SK-N-SH (cell line): ENCODE results near the gene SOX13. TPM values are rescaled to one million over a fixed set of nuclear protein-coding genes. Genes with fewer than 3 reads are reported as not detected.

Experiments used
- CTCF ChIA-PET: fragments of 300-600, 350-600 bp; formaldehyde crosslinking; extraction: SDS; loops from one replicate; lab custom pipeline; 2021; lab: Yijun Ruan, JAX
- POLR2A ChIA-PET: fragments of 350-600 bp; sonication (Branson Sonifier 250); formaldehyde crosslinking; extraction: SDS; loops from one replicate; lab custom pipeline; 2020; ENCODE audit warnings: antibody characterized with exemption, inconsistent platforms; lab: Yijun Ruan, JAX
- DNase-seq: peaks from one replicate; pipeline ENCODE4 v3.0.0; 2012
- H2AFZ ChIP-seq: fragments of 200-600 bp; sonication (generic); 2 replicates; pipeline ENCODE4 v1.8.1; 2016; ENCODE audit warnings: antibody characterized with exemption, mild to moderate bottlenecking, low read depth
- H3F3A ChIP-seq: fragments of 200-600 bp; sonication (generic); replicated peaks from 2 replicates; pipeline ENCODE3; 2016; ENCODE audit warnings: antibody characterized with exemption, mild to moderate bottlenecking; ENCODE audit not compliant: insufficient read depth
- H3K27ac ChIP-seq, 2 experiments: fragments of 200-500 bp in 1 of 2; fragments of 200-600 bp in 1 of 2; sonication (Bioruptor generic) in 1 of 2; sonication (generic), shearing (Covaris generic) in 1 of 2; 2 replicates each; pipeline versions ENCODE4 v1.5.1 to v1.6.1; 2014 to 2016; ENCODE audit warnings: low read depth in 2 of 2, inconsistent platforms in 1 of 2, low read length in 1 of 2, mild to moderate bottlenecking in 1 of 2, mixed read lengths in 1 of 2
- H3K27me3 ChIP-seq: fragments of 200-600 bp; sonication (generic), shearing (Covaris generic); 2 replicates; pipeline ENCODE4 v1.6.1; 2016; ENCODE audit warnings: mixed run types; ENCODE audit not compliant: insufficient read depth
- H3K36me3 ChIP-seq, 2 experiments: fragments of 200-500 bp in 1 of 2; fragments of 200-600 bp in 1 of 2; sonication (Bioruptor generic) in 1 of 2; sonication (generic) in 1 of 2; replicated peaks in 1 of 2; 2 replicates each; pipeline versions ENCODE3 to v1.5.1; 2014 to 2016; ENCODE audit warnings: low read length in 1 of 2, mild to moderate bottlenecking in 1 of 2; ENCODE audit not compliant: insufficient read depth in 2 of 2, control insufficient read depth in 1 of 2
- H3K4me1 ChIP-seq, 2 experiments: fragments of 200-500 bp in 1 of 2; fragments of 200-600 bp in 1 of 2; sonication (Bioruptor generic) in 1 of 2; sonication (generic), shearing (Covaris generic) in 1 of 2; 2 replicates each; pipeline versions ENCODE4 v1.5.1 to v1.6.1; 2014 to 2016; ENCODE audit warnings: low read depth in 1 of 2, low read length in 1 of 2, mixed run types in 1 of 2; ENCODE audit not compliant: insufficient read depth in 2 of 2, control insufficient read depth in 1 of 2
- H3K4me2 ChIP-seq: fragments of 200-600 bp; sonication (generic), shearing (Covaris generic); 2 replicates; pipeline ENCODE4 v1.6.1; 2017; ENCODE audit warnings: mixed run types
- H3K4me3 ChIP-seq, 2 experiments: fragments of 200-500 bp in 1 of 2; fragments of 200-600 bp in 1 of 2; sonication (Bioruptor generic) in 1 of 2; sonication (generic), shearing (Covaris generic) in 1 of 2; 2 replicates each; pipeline versions ENCODE4 v1.5.1 to v1.8.1; 2014 to 2016; ENCODE audit warnings: low read depth in 2 of 2, inconsistent platforms in 1 of 2, low read length in 1 of 2, mild to moderate bottlenecking in 1 of 2, mixed read lengths in 1 of 2, moderate library complexity in 1 of 2
- H3K79me2 ChIP-seq: fragments of 200-600 bp; sonication (generic); 2 replicates; pipeline ENCODE4 v1.8.1; 2017; ENCODE audit warnings: mild to moderate bottlenecking; ENCODE audit not compliant: insufficient read depth
- H3K9ac ChIP-seq: fragments of 200-600 bp; sonication (generic); 2 replicates; pipeline ENCODE4 v1.6.1; 2017; ENCODE audit warnings: mixed run types
- H3K9me2 ChIP-seq: fragments of 200-600 bp; sonication (generic); 2 replicates; pipeline ENCODE4 v1.6.1; 2017; ENCODE audit warnings: mixed run types
- H3K9me3 ChIP-seq: fragments of 200-600 bp; sonication (generic); 2 replicates; pipeline ENCODE4 v1.6.1; 2017; ENCODE audit warnings: mixed run types, mild to moderate bottlenecking, moderate library complexity
- H4K20me1 ChIP-seq: fragments of 200-600 bp; sonication (generic); 2 replicates; pipeline ENCODE4 v1.6.1; 2017; ENCODE audit warnings: mild to moderate bottlenecking, mixed run types; ENCODE audit not compliant: insufficient read depth
- CTCF ChIP-seq: fragments of 200-600 bp; sonication (generic); IDR thresholded peaks from 2 replicates; pipeline ENCODE4 v1.6.1; 2017; ENCODE audit warnings: antibody characterized with exemption, mild to moderate bottlenecking, moderate library complexity
- FOSL2 ChIP-seq: IDR thresholded peaks from 2 replicates; pipeline ENCODE4 v1.4.0; 2012; ENCODE audit warnings: low read depth, mild to moderate bottlenecking, moderate library complexity, borderline replicate concordance
- FOXJ3 ChIP-seq: sonication (generic); formaldehyde crosslinking; IDR thresholded peaks from 2 replicates; pipeline ENCODE4 v1.5.1; 2020; ENCODE audit warnings: mild to moderate bottlenecking, missing genetic modification reagents
- FOXM1 ChIP-seq: IDR thresholded peaks from 2 replicates; pipeline ENCODE4 v1.4.0; 2012; ENCODE audit warnings: low read depth, mild to moderate bottlenecking
- GABPA ChIP-seq: IDR thresholded peaks from 2 replicates; pipeline ENCODE4 v1.4.0; 2012; ENCODE audit warnings: low read depth, mild to moderate bottlenecking
- GATA2 ChIP-seq: sonication (generic); formaldehyde crosslinking; IDR thresholded peaks from 2 replicates; pipeline ENCODE4 v1.5.0; 2020; ENCODE audit warnings: mild to moderate bottlenecking, missing genetic modification reagents
- MXI1 ChIP-seq: IDR thresholded peaks from 2 replicates; pipeline ENCODE4 v1.6.1; 2012; ENCODE audit warnings: mild to moderate bottlenecking, low read depth, low read length, improper control_type of control experiment
- NFIC ChIP-seq: IDR thresholded peaks from 2 replicates; pipeline ENCODE4 v1.4.0; 2012; ENCODE audit warnings: borderline replicate concordance
- RAD21 ChIP-seq: IDR thresholded peaks from 2 replicates; pipeline ENCODE4 v1.6.1; 2012; ENCODE audit warnings: mild to moderate bottlenecking, low read length
- RCOR1 ChIP-seq: fragments of 150-350 bp; IDR thresholded peaks from 2 replicates; pipeline ENCODE4 v1.6.1; 2017; ENCODE audit warnings: antibody characterized with exemption, low read length
- TCF12 ChIP-seq: IDR thresholded peaks from 2 replicates; pipeline ENCODE4 v1.4.0; 2012
- TEAD4 ChIP-seq: IDR thresholded peaks from 2 replicates; pipeline ENCODE4 v1.4.0; 2012; ENCODE audit warnings: mild to moderate bottlenecking, borderline replicate concordance; ENCODE audit not compliant: insufficient read depth
- WGBS: methylation state at CpG from one replicate; pipeline ENCODE4 v1.1.6; 2017; ENCODE audit warnings: low lambda C conversion rate; 5-methylcytosine and 5-hydroxymethylcytosine counted together
- polyA plus RNA-seq, 3 experiments: library from polyadenylated mRNA; depleted of rRNA; stranded (reverse); fragments of >200 nt; gene quantifications; 2 replicates each; pipeline ENCODE4 v1.2.3, GENCODE V29; 2012
- TF ChIP-seq, protein P1 (sequence below): IDR thresholded peaks from 2 replicates; pipeline ENCODE4 v1.4.0; 2012; ENCODE audit warnings: low read depth
- TF ChIP-seq, protein P2 (sequence below): IDR thresholded peaks from 2 replicates; pipeline ENCODE4 v1.4.0; 2012; ENCODE audit warnings: low read depth, borderline replicate concordance
- TF ChIP-seq, protein P3 (sequence below): IDR thresholded peaks from 2 replicates; pipeline ENCODE4; 2012
- TF ChIP-seq, protein P4 (sequence below): fragments of 150-350 bp; IDR thresholded peaks from 2 replicates; pipeline ENCODE4 v1.6.1; 2016; ENCODE audit warnings: mild to moderate bottlenecking, low read depth, low read length

SOX13 gene
- polyA plus RNA-seq, 1 of the 3 experiments (the other 2 are of a cell fraction), result 10.6 TPM

DNA sequence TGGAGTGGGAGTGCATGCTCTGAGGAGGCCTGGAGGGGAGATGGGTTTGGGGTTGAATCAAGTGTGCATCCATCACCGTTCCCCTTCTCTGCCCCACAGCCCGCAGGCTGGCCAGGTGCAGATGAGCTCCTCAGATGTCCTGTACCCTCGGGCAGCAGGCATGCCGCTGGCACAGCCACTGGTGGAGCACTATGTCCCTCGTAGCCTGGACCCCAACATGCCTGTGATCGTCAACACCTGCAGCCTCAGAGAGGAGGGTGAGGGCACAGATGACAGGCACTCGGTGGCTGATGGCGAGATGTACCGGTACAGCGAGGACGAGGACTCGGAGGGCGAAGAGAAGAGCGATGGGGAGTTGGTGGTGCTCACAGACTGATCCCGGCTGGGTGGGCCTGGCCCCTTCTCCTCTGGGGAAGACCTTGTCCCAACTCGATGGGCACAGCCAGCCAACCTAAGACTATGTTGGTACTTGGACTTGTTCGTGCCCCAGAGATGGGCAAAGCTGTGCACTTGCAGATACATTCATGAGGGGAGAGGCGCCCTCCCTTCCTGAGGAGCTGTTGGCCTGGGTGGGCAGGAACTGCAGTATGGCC lies 52.9 kb downstream of the SOX13 start:
- Histone ChIP-seq H3K27me3 (no peaks in the 10 kb centered on the region), H3K9me3 (no peaks in the 10 kb centered on the region), H3K4me2 (no peak overlapping the region), H3K4me3 (no peak overlapping the region), H3F3A (peaks cover 13% of the 10 kb centered on the region), H3K36me3 (no peaks in the 10 kb centered on the region), H3K79me2 (no peaks in the 10 kb centered on the region), H3K9ac (no peak overlapping the region), H4K20me1 (no peaks in the 10 kb centered on the region), H3K4me1 (peaks cover 21 to 46% of the 10 kb centered on the region in 2 experiments), H2AFZ (no peak overlapping the region), H3K9me2 (no peaks in the 10 kb centered on the region), H3K27ac (0 out of 4 replicates have a peak overlapping the region, but pooled peaks of 1 of the 2 experiments have one; percentile 17)
- WGBS, result 90% methylated on average over 14 of the region's 18 CpGs
- POLR2A ChIA-PET, result no interaction called here
- CTCF ChIA-PET, result interaction anchor here (1.3 to 14.7 kb wide), 4 partner anchors 9 to 261 kb away, joined by 3 to 421 read pairs (median 28); partner anchors contain the start of genes ETNK2 and SNRPE
- TF ChIP-seq NFIC (no peak), FOXM1 (no peak), RAD21 (no peak), MXI1 (no peak), GABPA (no peak)
- TF ChIP-seq, protein P1, sequence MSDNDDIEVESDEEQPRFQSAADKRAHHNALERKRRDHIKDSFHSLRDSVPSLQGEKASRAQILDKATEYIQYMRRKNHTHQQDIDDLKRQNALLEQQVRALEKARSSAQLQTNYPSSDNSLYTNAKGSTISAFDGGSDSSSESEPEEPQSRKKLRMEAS, result no peak
- TF ChIP-seq, protein P2, sequence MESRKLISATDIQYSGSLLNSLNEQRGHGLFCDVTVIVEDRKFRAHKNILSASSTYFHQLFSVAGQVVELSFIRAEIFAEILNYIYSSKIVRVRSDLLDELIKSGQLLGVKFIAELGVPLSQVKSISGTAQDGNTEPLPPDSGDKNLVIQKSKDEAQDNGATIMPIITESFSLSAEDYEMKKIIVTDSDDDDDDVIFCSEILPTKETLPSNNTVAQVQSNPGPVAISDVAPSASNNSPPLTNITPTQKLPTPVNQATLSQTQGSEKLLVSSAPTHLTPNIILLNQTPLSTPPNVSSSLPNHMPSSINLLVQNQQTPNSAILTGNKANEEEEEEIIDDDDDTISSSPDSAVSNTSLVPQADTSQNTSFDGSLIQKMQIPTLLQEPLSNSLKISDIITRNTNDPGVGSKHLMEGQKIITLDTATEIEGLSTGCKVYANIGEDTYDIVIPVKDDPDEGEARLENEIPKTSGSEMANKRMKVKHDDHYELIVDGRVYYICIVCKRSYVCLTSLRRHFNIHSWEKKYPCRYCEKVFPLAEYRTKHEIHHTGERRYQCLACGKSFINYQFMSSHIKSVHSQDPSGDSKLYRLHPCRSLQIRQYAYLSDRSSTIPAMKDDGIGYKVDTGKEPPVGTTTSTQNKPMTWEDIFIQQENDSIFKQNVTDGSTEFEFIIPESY, result no peak
- TF ChIP-seq, protein P3, sequence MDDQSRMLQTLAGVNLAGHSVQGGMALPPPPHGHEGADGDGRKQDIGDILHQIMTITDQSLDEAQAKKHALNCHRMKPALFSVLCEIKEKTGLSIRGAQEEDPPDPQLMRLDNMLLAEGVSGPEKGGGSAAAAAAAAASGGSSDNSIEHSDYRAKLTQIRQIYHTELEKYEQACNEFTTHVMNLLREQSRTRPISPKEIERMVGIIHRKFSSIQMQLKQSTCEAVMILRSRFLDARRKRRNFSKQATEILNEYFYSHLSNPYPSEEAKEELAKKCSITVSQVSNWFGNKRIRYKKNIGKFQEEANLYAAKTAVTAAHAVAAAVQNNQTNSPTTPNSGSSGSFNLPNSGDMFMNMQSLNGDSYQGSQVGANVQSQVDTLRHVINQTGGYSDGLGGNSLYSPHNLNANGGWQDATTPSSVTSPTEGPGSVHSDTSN, result no peak
- no peak for DNase-seq

DNA sequence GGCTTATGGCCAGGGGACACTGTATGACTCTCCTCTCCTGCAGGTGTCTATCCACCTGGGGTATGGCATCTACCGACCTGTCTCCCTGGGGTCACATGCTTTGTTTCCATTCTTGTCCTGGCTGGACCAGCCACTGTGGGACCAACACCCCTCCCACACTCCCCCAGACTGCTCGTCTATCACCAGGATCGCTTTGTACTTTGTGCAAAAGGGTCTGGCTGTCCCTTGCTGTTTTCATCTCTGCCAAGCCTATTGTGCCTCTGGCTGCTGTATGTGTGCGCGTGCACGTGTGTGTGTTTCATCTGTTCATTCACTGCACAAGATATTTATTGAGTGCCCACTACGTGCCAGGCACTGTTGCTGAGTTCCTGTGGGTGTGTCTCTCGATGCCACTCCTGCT lies 53.5 kb downstream of the SOX13 start:
- no peaks in the 10 kb centered on the region for H3K9me3 ChIP-seq
- CTCF ChIA-PET, result interaction anchor here (1.6 to 14.7 kb wide), 7 partner anchors 13 to 280 kb away, joined by 3 to 421 read pairs (median 20); partner anchors contain the start of genes ETNK2 and SNRPE
- peaks cover 17% of the 10 kb centered on the region for H3F3A ChIP-seq
- POLR2A ChIA-PET, result no interaction called here
- H3K9ac ChIP-seq, result no peak overlapping the region
- no peaks in the 10 kb centered on the region for H4K20me1 ChIP-seq
- peak; percentile 45 for DNase-seq
- H3K4me1 ChIP-seq, result peaks cover 26 to 52% of the 10 kb centered on the region in 2 experiments
- H3K36me3 ChIP-seq, result no peaks in the 10 kb centered on the region
- no peaks in the 10 kb centered on the region for H3K9me2 ChIP-seq
- H3K4me2 ChIP-seq, result no peak overlapping the region
- H3K79me2 ChIP-seq, result no peaks in the 10 kb centered on the region
- H3K27ac ChIP-seq, result peak overlapping the region in 1 of 2 experiments; percentile 17; a peak in 1 of 4 replicates
- H2AFZ ChIP-seq, result no peak overlapping the region
- 72% methylated on average over 8 of the region's 8 CpGs for WGBS
- no peaks in the 10 kb centered on the region for H3K27me3 ChIP-seq
- no peak overlapping the region for H3K4me3 ChIP-seq
- TF ChIP-seq, protein P4, sequence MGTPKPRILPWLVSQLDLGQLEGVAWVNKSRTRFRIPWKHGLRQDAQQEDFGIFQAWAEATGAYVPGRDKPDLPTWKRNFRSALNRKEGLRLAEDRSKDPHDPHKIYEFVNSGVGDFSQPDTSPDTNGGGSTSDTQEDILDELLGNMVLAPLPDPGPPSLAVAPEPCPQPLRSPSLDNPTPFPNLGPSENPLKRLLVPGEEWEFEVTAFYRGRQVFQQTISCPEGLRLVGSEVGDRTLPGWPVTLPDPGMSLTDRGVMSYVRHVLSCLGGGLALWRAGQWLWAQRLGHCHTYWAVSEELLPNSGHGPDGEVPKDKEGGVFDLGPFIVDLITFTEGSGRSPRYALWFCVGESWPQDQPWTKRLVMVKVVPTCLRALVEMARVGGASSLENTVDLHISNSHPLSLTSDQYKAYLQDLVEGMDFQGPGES, result no peak
- TF ChIP-seq TCF12 (no peak), CTCF (no peak), GATA2 (CRISPR knock-in tag) (no peak), RCOR1 (no peak), TEAD4 (no peak), FOXJ3 (CRISPR knock-in tag) (no peak), FOSL2 (no peak)
- TF ChIP-seq, protein P3, result no peak
